ENCODE data around the gene TAF1D.

The TAF1D gene

GRCh38 chr11:93700830-93701229, 40.5 kb downstream of the TAF1D start:
- H3K4me3 ChIP-seq = no peak overlapping the region
- DNase-seq = no peak
- no peaks in the 10 kb centered on the region for H3K4me1 ChIP-seq
- no peaks in the 10 kb centered on the region for H3K27me3 ChIP-seq
- H3K36me3 ChIP-seq = peaks cover 54 to 90% (median 56%) of the 10 kb centered on the region in 3 donors
- no peak overlapping the region for H3K27ac ChIP-seq
- no peak for TF ChIP-seq CTCF (IDR thresholded peaks at IDR 0.05)
- intact Hi-C loops (cut with DNase I; ENCODE audit: low total_unique reads) = no loop called here
- no peaks in the 10 kb centered on the region for H3K9me3 ChIP-seq

- intact Hi-C loops (cut with DNase I; ENCODE audit: low total_unique reads) = no loop called here
- no peak for TF ChIP-seq CTCF (IDR thresholded peaks at IDR 0.05)
- H3K27me3 ChIP-seq = no peaks in the 10 kb centered on the region
- peaks cover 61 to 94% (median 76%) of the 10 kb centered on the region in 3 donors for H3K36me3 ChIP-seq
- H3K4me1 ChIP-seq = no peaks in the 10 kb centered on the region
- H3K9me3 ChIP-seq = no peaks in the 10 kb centered on the region
- no peak for DNase-seq
- H3K4me3 ChIP-seq = no peak overlapping the region
- no peak overlapping the region for H3K27ac ChIP-seq
Measured at GRCh38 chr11:93697611-93698010, 43.7 kb downstream of the TAF1D start.

- no peaks in the 10 kb centered on the region for H3K27me3 ChIP-seq
- no peaks in the 10 kb centered on the region for H3K4me1 ChIP-seq
- H3K9me3 ChIP-seq = no peaks in the 10 kb centered on the region
- no peak for TF ChIP-seq CTCF (IDR thresholded peaks at IDR 0.05)
- no peak overlapping the region for H3K27ac ChIP-seq
- H3K36me3 ChIP-seq = peaks cover 65 to 93% (median 74%) of the 10 kb centered on the region in 3 donors
- intact Hi-C loops (cut with DNase I; ENCODE audit: low total_unique reads) = no loop called here
- no peak overlapping the region for H3K4me3 ChIP-seq
- no peak for DNase-seq
Measured at GRCh38 chr11:93694557-93694956, 46.7 kb downstream of the TAF1D start.

- peaks cover 65 to 93% (median 76%) of the 10 kb centered on the region in 3 donors for H3K36me3 ChIP-seq
- TF ChIP-seq CTCF (IDR thresholded peaks at IDR 0.05) = no peak
Measured at GRCh38 chr11:93694109-93694508, 47.2 kb downstream of the TAF1D start.

GRCh38 chr11:93689240-93689639, 52.1 kb downstream of the TAF1D start:
- Histone ChIP-seq H3K9me3 (no peaks in the 10 kb centered on the region), H3K27me3 (no peaks in the 10 kb centered on the region), H3K4me1 (peaks cover 0 to 15% (median 0%) of the 10 kb centered on the region in 4 donors), H3K4me3 (no peak overlapping the region), H3K36me3 (peaks cover 49 to 76% (median 53%) of the 10 kb centered on the region in 3 donors), H3K27ac (no peak overlapping the region)
- intact Hi-C loops (cut with DNase I; ENCODE audit: low total_unique reads) = no loop called here
- TF ChIP-seq CTCF (IDR thresholded peaks at IDR 0.05) = no peak
- DNase-seq = no peak

More at GRCh38 chr11:93694109-93694508, 47.2 kb downstream of the TAF1D start:
- no peak for DNase-seq
- Histone ChIP-seq H3K27ac (no peak overlapping the region), H3K4me1 (no peaks in the 10 kb centered on the region), H3K9me3 (no peaks in the 10 kb centered on the region), H3K4me3 (no peak overlapping the region), H3K27me3 (no peaks in the 10 kb centered on the region)
- intact Hi-C loops (cut with DNase I; ENCODE audit: low total_unique reads) = no loop called here

- Histone ChIP-seq H3K4me1 (peaks cover 0 to 15% (median 0%) of the 10 kb centered on the region in 4 donors), H3K36me3 (peaks cover 38 to 78% (median 59%) of the 10 kb centered on the region in 3 donors), H3K4me3 (no peak overlapping the region), H3K27me3 (no peaks in the 10 kb centered on the region), H3K27ac (peak overlapping the region; percentile 43 to 52), H3K9me3 (no peaks in the 10 kb centered on the region)
- TF ChIP-seq CTCF (IDR thresholded peaks at IDR 0.05) = no peak
- DNase-seq = no peak
- intact Hi-C loops (cut with DNase I; ENCODE audit: low total_unique reads) = no loop called here
Measured at GRCh38 chr11:93686812-93687211, 54.5 kb downstream of the TAF1D start.
